ENCODE results near the gene BAHCC1. TPM values are rescaled to one million over a fixed set of nuclear protein-coding genes. Genes with fewer than 3 reads are reported as not detected.

BAHCC1 gene
- total RNA-seq, 2 donors from 2014 or later: 41.2 to 69.6 TPM

- no peak for DNase-seq (ENCODE audit: low spot score)
- TF ChIP-seq CTCF (IDR thresholded peaks at IDR 0.05): no peak
- ATAC-seq (ENCODE audit: insufficient number of reproducible peaks, low FRiP score, low read depth): no peak
- Histone ChIP-seq H3K4me1 (ENCODE audit: control insufficient read depth in 1 of 2, low read depth in 2 of 2) (no peaks in the 10 kb centered on the region), H3K27me3 (replicated peaks; ENCODE audit: insufficient read depth) (no peaks in the 10 kb centered on the region), H3K9me3 (no peaks in the 10 kb centered on the region), H3K4me3 (no peak overlapping the region), H3K36me3 (peaks cover 12% of the 10 kb centered on the region), H3K27ac (no peak overlapping the region)
These were observed 62.8 kb downstream of the BAHCC1 start for GRCh38 chr17:81457917-81458555.

GRCh38 chr17:81458628-81459027 is 63.4 kb downstream of the BAHCC1 start:
- Histone ChIP-seq H3K27ac (no peak overlapping the region), H3K9me3 (no peaks in the 10 kb centered on the region), H3K27me3 (replicated peaks; ENCODE audit: insufficient read depth) (no peaks in the 10 kb centered on the region), H3K4me3 (no peak overlapping the region), H3K36me3 (peaks cover 18% of the 10 kb centered on the region), H3K4me1 (ENCODE audit: control insufficient read depth in 1 of 2, low read depth in 2 of 2) (no peaks in the 10 kb centered on the region)
- TF ChIP-seq CTCF (IDR thresholded peaks at IDR 0.05): no peak
- no peak for DNase-seq (ENCODE audit: low spot score)
- ATAC-seq (ENCODE audit: insufficient number of reproducible peaks, low FRiP score, low read depth): no peak

GRCh38 chr17:81459224-81459623 is 64.0 kb downstream of the BAHCC1 start:
- Histone ChIP-seq H3K27ac (no peak overlapping the region), H3K9me3 (no peaks in the 10 kb centered on the region), H3K4me1 (ENCODE audit: control insufficient read depth in 1 of 2, low read depth in 2 of 2) (no peaks in the 10 kb centered on the region), H3K27me3 (replicated peaks; ENCODE audit: insufficient read depth) (no peaks in the 10 kb centered on the region), H3K4me3 (no peak overlapping the region), H3K36me3 (peaks cover 18% of the 10 kb centered on the region)
- no peak for DNase-seq (ENCODE audit: low spot score)
- no peak for ATAC-seq (ENCODE audit: insufficient number of reproducible peaks, low FRiP score, low read depth)
- TF ChIP-seq CTCF (IDR thresholded peaks at IDR 0.05): no peak

GRCh38 chr17:81459864-81460263 is 64.6 kb downstream of the BAHCC1 start:
- Histone ChIP-seq H3K4me3 (no peak overlapping the region), H3K27ac (no peak overlapping the region), H3K27me3 (replicated peaks; ENCODE audit: insufficient read depth) (no peaks in the 10 kb centered on the region), H3K36me3 (peaks cover 18% of the 10 kb centered on the region), H3K9me3 (no peaks in the 10 kb centered on the region), H3K4me1 (ENCODE audit: control insufficient read depth in 1 of 2, low read depth in 2 of 2) (no peaks in the 10 kb centered on the region)
- no peak for ATAC-seq (ENCODE audit: insufficient number of reproducible peaks, low FRiP score, low read depth)
- TF ChIP-seq CTCF (IDR thresholded peaks at IDR 0.05): no peak
- no peak for DNase-seq (ENCODE audit: low spot score)

GRCh38 chr17:81460856-81461460 is 65.7 kb downstream of the BAHCC1 start:
- Histone ChIP-seq H3K36me3 (peaks cover 18% of the 10 kb centered on the region), H3K27me3 (replicated peaks; ENCODE audit: insufficient read depth) (no peaks in the 10 kb centered on the region), H3K4me3 (no peak overlapping the region), H3K4me1 (ENCODE audit: control insufficient read depth in 1 of 2, low read depth in 2 of 2) (no peaks in the 10 kb centered on the region), H3K9me3 (no peaks in the 10 kb centered on the region), H3K27ac (no peak overlapping the region)
- ATAC-seq (ENCODE audit: insufficient number of reproducible peaks, low FRiP score, low read depth) (no peak), DNase-seq (ENCODE audit: low spot score) (no peak)
- TF ChIP-seq CTCF (IDR thresholded peaks at IDR 0.05): no peak
